Neural cell (in vitro differentiated cells): ENCODE measurements around the gene GTSE1. TPM values are rescaled to one million over a fixed set of nuclear protein-coding genes. Genes with fewer than 3 reads are reported as not detected.

Source experiments
- H2AFZ ChIP-seq: fragments of 200-600, 300-800 bp; sonication (generic), shearing (Covaris generic); 2 replicates; pipeline ENCODE4 v1.6.0; 2014; ENCODE audit warnings: low read depth, mild to moderate bottlenecking, antibody characterized with exemption, low read length, moderate library complexity
- H3F3A ChIP-seq: fragments of 200-600 bp; shearing (Covaris generic); 2 replicates; pipeline ENCODE4 v1.6.1; 2016; ENCODE audit warnings: mild to moderate bottlenecking, moderate library complexity, mixed read lengths, antibody characterized with exemption, low read length; ENCODE audit not compliant: insufficient read depth, poor library complexity, severe bottlenecking
- H3K27ac ChIP-seq: fragments of 200-600, 300-800 bp; sonication (generic), shearing (Covaris generic); 2 replicates; pipeline ENCODE4 v1.5.1; 2014; ENCODE audit warnings: mild to moderate bottlenecking, low read length, moderate library complexity
- H3K27me3 ChIP-seq: fragments of 300-800, 200-600 bp; sonication (generic), shearing (Covaris generic); 2 replicates; pipeline ENCODE4 v1.6.0; 2014; ENCODE audit warnings: mild to moderate bottlenecking, low read depth, low read length, moderate library complexity; ENCODE audit not compliant: insufficient read depth
- H3K36me3 ChIP-seq: fragments of 300-800, 200-600 bp; sonication (generic), shearing (Covaris generic); 2 replicates; pipeline ENCODE4 v1.5.1; 2014; ENCODE audit warnings: mild to moderate bottlenecking, antibody characterized with exemption, low read length, moderate library complexity; ENCODE audit not compliant: insufficient read depth
- H3K4me2 ChIP-seq: fragments of 300-800, 200-600 bp; sonication (generic), shearing (Covaris generic); 2 replicates; pipeline ENCODE4 v1.6.0; 2014; ENCODE audit warnings: mild to moderate bottlenecking, low read length
- H3K4me3 ChIP-seq: fragments of 300-800, 200-600 bp; sonication (generic), shearing (Covaris generic); 2 replicates; pipeline ENCODE4 v1.5.1; 2014; ENCODE audit warnings: mild to moderate bottlenecking, low read length, moderate library complexity
- H3K79me2 ChIP-seq: fragments of 200-600 bp; shearing (Covaris generic); replicated peaks from 2 replicates; pipeline ENCODE4 v1.6.0; 2014; ENCODE audit warnings: mild to moderate bottlenecking, low read length, moderate library complexity; ENCODE audit not compliant: insufficient read depth
- H3K9ac ChIP-seq: fragments of 300-800, 200-600 bp; sonication (generic), shearing (Covaris generic); 2 replicates; pipeline ENCODE4 v1.6.1; 2016; ENCODE audit warnings: mild to moderate bottlenecking, low read length, mixed read lengths
- H3K9me2 ChIP-seq: fragments of 200-600 bp; shearing (Covaris generic); 2 replicates; pipeline ENCODE4 v1.6.1; 2016; ENCODE audit warnings: mild to moderate bottlenecking, low read length, mixed read lengths; ENCODE audit not compliant: insufficient read depth
- H3K9me3 ChIP-seq: fragments of 200-600, 300-800 bp; sonication (generic), shearing (Covaris generic); 2 replicates; pipeline ENCODE4 v1.6.1; 2016; ENCODE audit warnings: mild to moderate bottlenecking, mixed run types, low read length, moderate library complexity, mixed read lengths
- H4K20me1 ChIP-seq: fragments of 200-600 bp; shearing (Covaris generic); 2 replicates; pipeline ENCODE4 v1.6.1; 2016; ENCODE audit warnings: mild to moderate bottlenecking, mixed run types; ENCODE audit not compliant: insufficient read depth
- CTCF ChIP-seq: fragments of 450-650 bp; IDR thresholded peaks from 2 replicates; pipeline ENCODE4 v1.5.1; 2014; ENCODE audit warnings: antibody characterized with exemption, mild to moderate bottlenecking, moderate library complexity; ENCODE audit not compliant: poor library complexity, severe bottlenecking
- EP300 ChIP-seq: fragments of 450-650 bp; conservative IDR thresholded peaks from 2 replicates; pipeline ENCODE4 v1.6.1; 2014; ENCODE audit warnings: antibody characterized with exemption, mild to moderate bottlenecking, moderate library complexity; ENCODE audit not compliant: poor library complexity, severe bottlenecking
- EZH2 ChIP-seq: fragments of 200-600, 300-800 bp; shearing (Covaris generic), sonication (generic); IDR thresholded peaks from 2 replicates; pipeline ENCODE4 v1.6.1; 2014; ENCODE audit warnings: antibody characterized with exemption, low read length, borderline replicate concordance, mild to moderate bottlenecking; ENCODE audit not compliant: insufficient read depth, poor library complexity, severe bottlenecking
- MXI1 ChIP-seq: fragments of 450-650 bp; conservative IDR thresholded peaks from 2 replicates; pipeline ENCODE4 v1.6.1; 2014; ENCODE audit warnings: antibody characterized with exemption, mild to moderate bottlenecking; ENCODE audit not compliant: poor library complexity, severe bottlenecking
- POLR2AphosphoS5 ChIP-seq: IDR thresholded peaks from 2 replicates; pipeline ENCODE4 v1.6.1; 2012
- RAD21 ChIP-seq: fragments of 450-650 bp; conservative IDR thresholded peaks from 2 replicates; pipeline ENCODE4 v1.6.1; 2014; ENCODE audit warnings: antibody characterized with exemption, mild to moderate bottlenecking, moderate library complexity
- REST ChIP-seq: IDR thresholded peaks from 2 replicates; pipeline ENCODE4 v1.6.1; 2012; ENCODE audit warnings: borderline replicate concordance
- SMC3 ChIP-seq: fragments of 450-650 bp; conservative IDR thresholded peaks from 2 replicates; pipeline ENCODE4 v1.6.1; 2014; ENCODE audit warnings: antibody characterized with exemption, mild to moderate bottlenecking, moderate library complexity; ENCODE audit not compliant: poor library complexity
- TAF1 ChIP-seq: IDR thresholded peaks from 2 replicates; pipeline ENCODE4 v1.6.1; 2012; ENCODE audit warnings: low read depth
- polyA plus RNA-seq: library from polyadenylated mRNA; depleted of rRNA; stranded (reverse); fragments of >200 nt; gene quantifications from 2 replicates; pipeline ENCODE4 v1.2.3, GENCODE V29; 2014

GTSE1 gene
- polyA plus RNA-seq, 1 donor from 2014 or later, result 0.28 TPM

GRCh38 chr22:46338636-46339035 is 42.0 kb downstream of the GTSE1 start:
- no peaks in the 10 kb centered on the region for H3K9me2 ChIP-seq
- H3K36me3 ChIP-seq, result peaks cover 5% of the 10 kb centered on the region
- no peak overlapping the region for H3K27ac ChIP-seq
- no peaks in the 10 kb centered on the region for H3F3A ChIP-seq
- no peak overlapping the region for H3K4me2 ChIP-seq
- H3K4me3 ChIP-seq, result no peak overlapping the region
- no peak overlapping the region for H3K9ac ChIP-seq
- H3K9me3 ChIP-seq, result no peaks in the 10 kb centered on the region
- peaks cover 17% of the 10 kb centered on the region for H3K79me2 ChIP-seq
- H2AFZ ChIP-seq, result no peak overlapping the region
- no peak for TF ChIP-seq EZH2
- no peak for TF ChIP-seq SMC3
- TF ChIP-seq REST, result no peak
- no peak for TF ChIP-seq RAD21
- no peak for TF ChIP-seq MXI1
- no peak for TF ChIP-seq EP300
- H4K20me1 ChIP-seq, result no peaks in the 10 kb centered on the region
- no peaks in the 10 kb centered on the region for H3K27me3 ChIP-seq

GRCh38 chr22:46339956-46340355 is 43.3 kb downstream of the GTSE1 start:
- H3K4me3 ChIP-seq, result no peak overlapping the region

More at GRCh38 chr22:46339956-46340355, 43.3 kb downstream of the GTSE1 start:
- Histone ChIP-seq H3F3A (no peaks in the 10 kb centered on the region), H3K9ac (no peak overlapping the region), H4K20me1 (no peaks in the 10 kb centered on the region), H3K27ac (no peak overlapping the region), H3K79me2 (peaks cover 17% of the 10 kb centered on the region), H3K27me3 (no peaks in the 10 kb centered on the region), H3K36me3 (peaks cover 5% of the 10 kb centered on the region), H2AFZ (no peak overlapping the region), H3K9me2 (no peaks in the 10 kb centered on the region), H3K9me3 (no peaks in the 10 kb centered on the region), H3K4me2 (no peak overlapping the region)
- no peak for TF ChIP-seq POLR2AphosphoS5
- no peak for TF ChIP-seq REST
- TF ChIP-seq SMC3, result no peak
- TF ChIP-seq MXI1, result no peak
- TF ChIP-seq RAD21, result no peak
- TF ChIP-seq CTCF, result no peak
- no peak for TF ChIP-seq EP300
- no peak for TF ChIP-seq TAF1
- TF ChIP-seq EZH2, result no peak
